SK-N-SH (cell line): Measurements from ENCODE around the gene NT5M.

Experiments used
- EP300 ChIP-seq, 2 experiments: IDR thresholded peaks; 2 replicates each; pipeline versions ENCODE4 v1.4.0 to v1.6.1; 2012; ENCODE audit warnings: borderline replicate concordance in 1 of 2, low read depth in 1 of 2, low read length in 1 of 2
- MAX ChIP-seq: IDR thresholded peaks from 2 replicates; pipeline ENCODE4 v1.4.0; 2012; ENCODE audit warnings: low read depth
- RCOR1 ChIP-seq: fragments of 150-350 bp; IDR thresholded peaks from 2 replicates; pipeline ENCODE4 v1.6.1; 2017; ENCODE audit warnings: antibody characterized with exemption, low read length

GRCh38 chr17:17361543-17361866 is 58.3 kb downstream of the NT5M start:
- TF ChIP-seq MAX, result no peak
- no peak for TF ChIP-seq RCOR1
- TF ChIP-seq EP300 (IDR thresholded peaks at IDR 0.05; ENCODE audit: borderline replicate concordance in 1 of 2, low read depth in 1 of 2, low read length in 1 of 2), result no peak
